DND-41 (cell line): ENCODE data around the gene RGL3.
"Not testable (repeated sequence)": the region's sequence is repeated elsewhere in the genome, so short reads cannot be mapped to it uniquely, and the experiment has no call there.

ENCODE experiments used
- ATAC-seq: fragments of 200-7000 bp; cut with Tn5 transposase; 3 replicates; pipeline ENCODE4 v1.9.1; 2021; ENCODE audit warnings: low read depth; ENCODE audit not compliant: insufficient read depth
- DNase-seq: peaks from one replicate; pipeline ENCODE4 v3.0.0-alpha.2; 2020
- H2AFZ ChIP-seq: 2 replicates; pipeline ENCODE4 v1.6.0; 2012; ENCODE audit warnings: low read depth, low read length
- H3K27ac ChIP-seq: 2 replicates; pipeline ENCODE4 v1.5.1; 2012; ENCODE audit warnings: low read length, inconsistent platforms
- H3K27me3 ChIP-seq: fragments of 200-600 bp; sonication (generic); 2 replicates; pipeline ENCODE4 v1.6.0; 2012; ENCODE audit warnings: low read length, mild to moderate bottlenecking, inconsistent platforms; ENCODE audit not compliant: insufficient read depth, poor library complexity
- H3K36me3 ChIP-seq: 2 replicates; pipeline ENCODE4 v1.5.1; 2012; ENCODE audit warnings: low read length, inconsistent platforms; ENCODE audit not compliant: insufficient read depth
- H3K4me1 ChIP-seq: 2 replicates; pipeline ENCODE4 v1.5.1; 2012; ENCODE audit warnings: mild to moderate bottlenecking, low read length; ENCODE audit not compliant: insufficient read depth
- H3K4me2 ChIP-seq: 2 replicates; pipeline ENCODE4 v1.6.0; 2012; ENCODE audit warnings: mild to moderate bottlenecking, moderate library complexity, low read length, inconsistent platforms; ENCODE audit not compliant: insufficient read depth
- H3K4me3 ChIP-seq, 2 experiments: fragments of 200-600 bp in 1 of 2; shearing (Covaris generic) in 1 of 2; 2 replicates each; pipeline ENCODE4 v1.5.1; 2012 to 2016; ENCODE audit warnings: inconsistent platforms in 2 of 2, low read length in 2 of 2, mild to moderate bottlenecking in 2 of 2, low read depth in 1 of 2, moderate library complexity in 1 of 2
- H3K79me2 ChIP-seq: 2 replicates; pipeline ENCODE4 v1.6.0; 2012; ENCODE audit warnings: low read length, inconsistent platforms; ENCODE audit not compliant: insufficient read depth
- H3K9ac ChIP-seq: 2 replicates; pipeline ENCODE4 v1.6.0; 2012; ENCODE audit warnings: low read depth, mild to moderate bottlenecking, inconsistent platforms, low read length, moderate library complexity
- H3K9me3 ChIP-seq: 2 replicates; pipeline ENCODE4 v1.5.1; 2012; ENCODE audit warnings: low read length, moderate library complexity, mild to moderate bottlenecking, inconsistent platforms; ENCODE audit not compliant: insufficient read depth, severe bottlenecking
- H4K20me1 ChIP-seq: 2 replicates; pipeline ENCODE4 v1.6.0; 2012; ENCODE audit warnings: low read length; ENCODE audit not compliant: insufficient read depth
- CTCF ChIP-seq: IDR thresholded peaks from 2 replicates; pipeline ENCODE4 v1.5.1; 2012; ENCODE audit warnings: borderline replicate concordance, low read length, moderate library complexity, mild to moderate bottlenecking; ENCODE audit not compliant: poor library complexity, severe bottlenecking; ENCODE audit errors: extremely low read depth
- EZH2 ChIP-seq: IDR thresholded peaks from 3 replicates; pipeline ENCODE4 v1.6.1; 2012; ENCODE audit warnings: borderline replicate concordance, low read depth, mild to moderate bottlenecking, moderate library complexity, low read length, inconsistent platforms; ENCODE audit not compliant: severe bottlenecking

The RGL3 gene

GRCh38 chr19:11379857-11380350 is 39.2 kb downstream of the RGL3 start:
- no peaks in the 10 kb centered on the region for H3K27me3 ChIP-seq
- ATAC-seq: no peak
- TF ChIP-seq CTCF: no peak
- TF ChIP-seq EZH2: no peak
- DNase-seq: no peak
- peaks cover 19% of the 10 kb centered on the region for H3K36me3 ChIP-seq
- H3K4me2 ChIP-seq: peak overlapping the region; percentile 78
- H3K79me2 ChIP-seq: peaks cover 26% of the 10 kb centered on the region
- no peak overlapping the region for H2AFZ ChIP-seq
- peak overlapping the region; percentile 52 to 85; a peak in 3 of 4 replicates for H3K4me3 ChIP-seq
- H3K9ac ChIP-seq: peak overlapping the region; percentile 74
- H3K27ac ChIP-seq: peak overlapping the region; percentile 91
- no peaks in the 10 kb centered on the region for H3K9me3 ChIP-seq
- peaks cover 55% of the 10 kb centered on the region for H3K4me1 ChIP-seq
- no peaks in the 10 kb centered on the region for H4K20me1 ChIP-seq

- not testable (repeated sequence) for DNase-seq, H2AFZ ChIP-seq, ATAC-seq, H3K9me3 ChIP-seq, H3K27me3 ChIP-seq, H4K20me1 ChIP-seq, H3K9ac ChIP-seq, H3K27ac ChIP-seq, H3K4me3 ChIP-seq
- Histone ChIP-seq H3K4me1 (peaks cover 55% of the 10 kb centered on the region), H3K4me2 (peak overlapping the region; percentile 78), H3K36me3 (peaks cover 19% of the 10 kb centered on the region), H3K79me2 (peaks cover 26% of the 10 kb centered on the region)
Measured at GRCh38 chr19:11379269-11379845, 39.8 kb downstream of the RGL3 start.

- Histone ChIP-seq H2AFZ (no peak overlapping the region), H3K4me2 (no peak overlapping the region), H3K27me3 (no peaks in the 10 kb centered on the region), H3K79me2 (peaks cover 30% of the 10 kb centered on the region), H3K9me3 (no peaks in the 10 kb centered on the region), H3K4me1 (peaks cover 63% of the 10 kb centered on the region), H3K36me3 (peaks cover 19% of the 10 kb centered on the region), H4K20me1 (no peaks in the 10 kb centered on the region), H3K4me3 (no peak overlapping the region), H3K27ac (no peak overlapping the region), H3K9ac (no peak overlapping the region)
- DNase-seq (peak; percentile 38), ATAC-seq (no peak)
- TF ChIP-seq EZH2 (no peak), CTCF (peak; percentile 59)
Measured at GRCh38 chr19:11378319-11379189, 40.6 kb downstream of the RGL3 start.

GRCh38 chr19:11377756-11378155 is 41.4 kb downstream of the RGL3 start:
- Histone ChIP-seq H3K27ac (no peak overlapping the region), H3K4me1 (peaks cover 68% of the 10 kb centered on the region), H2AFZ (no peak overlapping the region), H3K79me2 (peaks cover 30% of the 10 kb centered on the region), H3K9me3 (no peaks in the 10 kb centered on the region), H3K4me3 (no peak overlapping the region), H3K4me2 (peak overlapping the region; percentile 97; the same call in 1 of the 2 replicates), H3K36me3 (peaks cover 19% of the 10 kb centered on the region), H4K20me1 (no peaks in the 10 kb centered on the region), H3K9ac (no peak overlapping the region), H3K27me3 (no peaks in the 10 kb centered on the region)
- DNase-seq: no peak
- TF ChIP-seq CTCF (no peak), EZH2 (no peak)
- no peak for ATAC-seq
